DOHH2 (cell line): ENCODE measurements around the gene COL5A1.

ENCODE experiments used
- H3F3A ChIP-seq: fragments of 200-600 bp; sonication (generic), shearing (Covaris generic); 2 replicates; pipeline ENCODE4 v1.6.0; 2016; ENCODE audit warnings: antibody characterized with exemption, mild to moderate bottlenecking; ENCODE audit not compliant: control insufficient read depth, insufficient read depth
- H3K27ac ChIP-seq: fragments of 200-600 bp; sonication (generic); 2 replicates; pipeline ENCODE4 v1.5.1; 2014; ENCODE audit warnings: low read depth, mild to moderate bottlenecking, low read length, moderate library complexity
- H3K27me3 ChIP-seq: fragments of 200-600 bp; sonication (generic); 2 replicates; pipeline ENCODE4 v1.6.1; 2014; ENCODE audit warnings: mild to moderate bottlenecking, low read length, mixed read lengths; ENCODE audit not compliant: control insufficient read depth
- H3K36me3 ChIP-seq: fragments of 200-600 bp; sonication (generic); 2 replicates; pipeline ENCODE4 v1.6.1; 2014; ENCODE audit warnings: mild to moderate bottlenecking, low read length, moderate library complexity, mixed read lengths; ENCODE audit not compliant: control insufficient read depth
- H3K4me1 ChIP-seq: fragments of 200-600 bp; sonication (generic); 2 replicates; pipeline ENCODE4 v1.6.1; 2014; ENCODE audit warnings: mild to moderate bottlenecking, low read length, mixed read lengths; ENCODE audit not compliant: control insufficient read depth
- H3K4me2 ChIP-seq: fragments of 200-600 bp; sonication (generic); 2 replicates; pipeline ENCODE4 v1.6.0; 2014; ENCODE audit warnings: mild to moderate bottlenecking, low read length, moderate library complexity
- H3K4me3 ChIP-seq: fragments of 200-600 bp; sonication (generic); 2 replicates; pipeline ENCODE4 v1.5.1; 2014; ENCODE audit warnings: mild to moderate bottlenecking, low read length, mixed read lengths
- H3K79me2 ChIP-seq: fragments of 200-600 bp; sonication (generic); 2 replicates; pipeline ENCODE4 v1.6.1; 2014; ENCODE audit warnings: mild to moderate bottlenecking, low read length, mixed read lengths; ENCODE audit not compliant: control insufficient read depth
- H3K9me2 ChIP-seq: fragments of 200-600 bp; sonication (generic); replicated peaks from 2 replicates; pipeline ENCODE4 v1.6.1; 2014; ENCODE audit warnings: mild to moderate bottlenecking, low read length, mixed read lengths; ENCODE audit not compliant: control insufficient read depth
- H3K9me3 ChIP-seq: fragments of 200-600 bp; sonication (generic); 2 replicates; pipeline ENCODE4 v1.6.1; 2014; ENCODE audit warnings: antibody characterized with exemption, low read length, mixed read lengths; ENCODE audit not compliant: control insufficient read depth, insufficient read depth
- H4K20me1 ChIP-seq: fragments of 200-600 bp; sonication (generic); 2 replicates; pipeline ENCODE4 v1.6.0; 2014; ENCODE audit warnings: low read depth, mild to moderate bottlenecking, antibody characterized with exemption, low read length, moderate library complexity; ENCODE audit not compliant: control insufficient read depth, insufficient read depth
- CTCF ChIP-seq: fragments of 200-600 bp; sonication (generic); IDR thresholded peaks from one replicate; pipeline ENCODE4 v1.5.1; 2014; ENCODE audit warnings: antibody characterized with exemption, mild to moderate bottlenecking, low read depth, low read length; ENCODE audit not compliant: poor library complexity, severe bottlenecking
- EZH2phosphoT487 ChIP-seq: fragments of 200-600 bp; sonication (generic); IDR thresholded peaks from 2 replicates; pipeline ENCODE4 v1.6.1; 2017; ENCODE audit warnings: borderline replicate concordance, mild to moderate bottlenecking, antibody characterized with exemption, low read length, moderate library complexity, mixed read lengths

COL5A1 gene

DNA sequence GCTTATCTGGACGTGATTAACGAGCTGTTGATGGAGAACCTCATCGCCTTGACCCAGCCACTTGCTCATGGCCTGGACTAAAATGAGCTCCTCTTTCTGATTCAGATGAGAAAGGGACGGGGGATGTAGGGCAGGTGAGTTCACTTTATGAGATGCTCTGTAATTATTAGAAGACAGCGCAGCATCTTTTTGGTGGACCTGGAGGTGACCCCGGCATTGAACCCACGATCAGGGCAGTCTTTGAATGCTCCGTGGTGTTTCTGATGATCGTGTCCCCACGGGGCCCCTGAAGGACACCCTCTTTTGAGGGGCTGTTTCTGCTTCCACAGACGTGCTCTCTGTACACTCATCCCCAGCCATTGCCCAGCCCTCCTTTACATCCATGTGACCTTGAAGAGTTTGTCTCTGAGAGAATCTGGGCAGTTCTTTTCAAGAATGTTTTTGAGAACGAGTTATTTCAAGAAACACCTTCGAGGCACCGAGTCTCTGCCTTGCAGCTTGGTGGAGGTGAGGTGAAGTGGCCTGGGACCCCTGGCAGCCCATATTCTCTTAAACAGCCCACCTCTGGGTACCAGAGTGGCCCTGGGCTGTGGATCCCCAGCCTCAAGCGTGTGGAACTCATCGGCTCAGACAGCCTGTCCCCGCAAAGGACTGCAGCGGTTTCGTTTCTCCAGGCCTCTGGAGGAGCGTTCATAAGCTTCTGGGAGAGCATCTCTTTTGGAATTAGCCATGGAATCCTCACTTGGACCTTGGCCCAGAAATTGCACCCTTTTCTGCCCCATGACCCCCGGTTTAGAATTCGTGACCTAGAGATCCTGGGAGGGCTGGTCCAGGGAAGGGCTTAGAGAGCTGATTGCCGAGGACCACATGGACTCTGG is 50.3 kb downstream of the COL5A1 start:
- Histone ChIP-seq H3K79me2 (no peaks in the 10 kb centered on the region), H3K27me3 (no peaks in the 10 kb centered on the region), H3K4me1 (no peaks in the 10 kb centered on the region), H3K4me3 (no peak overlapping the region), H3K4me2 (no peak overlapping the region), H3K9me3 (no peaks in the 10 kb centered on the region), H3K27ac (no peak overlapping the region), H4K20me1 (no peaks in the 10 kb centered on the region), H3K36me3 (no peaks in the 10 kb centered on the region), H3F3A (no peaks in the 10 kb centered on the region), H3K9me2 (no peaks in the 10 kb centered on the region)
- TF ChIP-seq CTCF = no peak
- no peak for TF ChIP-seq EZH2phosphoT487

- no peaks in the 10 kb centered on the region for H4K20me1 ChIP-seq
- no peaks in the 10 kb centered on the region for H3K9me2 ChIP-seq
- no peak overlapping the region for H3K4me2 ChIP-seq
- H3K79me2 ChIP-seq = no peaks in the 10 kb centered on the region
- H3K27me3 ChIP-seq = no peaks in the 10 kb centered on the region
- no peaks in the 10 kb centered on the region for H3K9me3 ChIP-seq
- H3K4me1 ChIP-seq = no peaks in the 10 kb centered on the region
- H3K4me3 ChIP-seq = no peak overlapping the region
- no peak overlapping the region for H3K27ac ChIP-seq
- H3F3A ChIP-seq = no peaks in the 10 kb centered on the region
- TF ChIP-seq CTCF = no peak
- no peak for TF ChIP-seq EZH2phosphoT487
- no peaks in the 10 kb centered on the region for H3K36me3 ChIP-seq
Measured at GRCh38 chr9:134692573-134692860, 50.9 kb downstream of the COL5A1 start.

DNA sequence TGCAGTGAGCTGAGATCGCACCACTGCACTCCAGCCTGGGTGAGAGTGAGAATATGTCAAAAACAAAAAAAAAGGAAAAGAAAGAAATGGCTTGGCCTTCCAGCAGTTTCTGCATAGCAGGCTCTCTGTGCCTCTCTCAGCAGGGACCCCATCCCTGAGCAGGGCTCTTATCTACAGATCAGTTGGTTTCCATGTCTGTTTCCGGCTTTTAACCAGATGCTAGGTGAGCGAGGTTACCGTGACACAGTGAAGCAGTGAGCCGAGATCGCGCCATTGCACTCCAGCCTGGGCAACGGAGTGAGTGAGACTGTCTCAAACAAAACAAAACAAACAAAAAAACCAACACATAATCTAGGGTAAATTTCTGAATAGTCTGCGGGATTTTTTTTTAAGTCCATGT is 51.4 kb downstream of the COL5A1 start:
- H3K27ac ChIP-seq = no peak overlapping the region
- H3K79me2 ChIP-seq = no peaks in the 10 kb centered on the region
- H3K27me3 ChIP-seq = no peaks in the 10 kb centered on the region
- H4K20me1 ChIP-seq = no peaks in the 10 kb centered on the region
- H3K4me1 ChIP-seq = no peaks in the 10 kb centered on the region
- H3K36me3 ChIP-seq = no peaks in the 10 kb centered on the region
- TF ChIP-seq EZH2phosphoT487 (no peak), CTCF (no peak)
- no peak overlapping the region for H3K4me3 ChIP-seq
- H3F3A ChIP-seq = no peaks in the 10 kb centered on the region
- no peaks in the 10 kb centered on the region for H3K9me2 ChIP-seq
- no peak overlapping the region for H3K4me2 ChIP-seq
- H3K9me3 ChIP-seq = no peaks in the 10 kb centered on the region
